Stimulated activated CD8-positive, alpha-beta memory T cell treated with anti-CD3 and anti-CD28 coated beads, Interleukin-4, amount 100 ng/mL, for 1 hour (primary cell): ENCODE results near the gene RASL11B.

Experiments used
- DNase-seq, 2 donors: peaks; one replicate each; pipeline ENCODE4 v3.0.0-alpha.2; 2020; ENCODE audit warnings: low read depth in 2 of 2, low spot score in 1 of 2

The RASL11B gene

DNA sequence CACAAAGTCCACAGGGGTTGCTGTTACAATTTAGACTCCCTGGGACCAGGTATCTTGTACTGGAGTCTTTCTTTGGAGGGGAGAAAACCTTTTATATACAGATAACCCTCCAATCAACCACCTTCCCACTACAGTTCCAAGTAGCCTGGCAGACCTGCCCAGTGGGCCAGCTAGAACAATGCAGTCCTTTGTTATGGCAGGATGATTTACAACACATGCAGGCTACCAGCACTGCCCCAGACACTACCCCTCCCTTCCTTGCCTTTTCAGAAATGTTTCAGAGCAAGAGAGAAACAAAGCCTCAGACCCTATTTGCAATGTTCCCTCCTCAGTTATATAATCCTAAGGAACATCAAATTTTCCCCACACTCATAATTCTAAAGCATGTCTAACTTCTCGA is 11.1 kb downstream of the RASL11B start:
- no peak for DNase-seq

DNA sequence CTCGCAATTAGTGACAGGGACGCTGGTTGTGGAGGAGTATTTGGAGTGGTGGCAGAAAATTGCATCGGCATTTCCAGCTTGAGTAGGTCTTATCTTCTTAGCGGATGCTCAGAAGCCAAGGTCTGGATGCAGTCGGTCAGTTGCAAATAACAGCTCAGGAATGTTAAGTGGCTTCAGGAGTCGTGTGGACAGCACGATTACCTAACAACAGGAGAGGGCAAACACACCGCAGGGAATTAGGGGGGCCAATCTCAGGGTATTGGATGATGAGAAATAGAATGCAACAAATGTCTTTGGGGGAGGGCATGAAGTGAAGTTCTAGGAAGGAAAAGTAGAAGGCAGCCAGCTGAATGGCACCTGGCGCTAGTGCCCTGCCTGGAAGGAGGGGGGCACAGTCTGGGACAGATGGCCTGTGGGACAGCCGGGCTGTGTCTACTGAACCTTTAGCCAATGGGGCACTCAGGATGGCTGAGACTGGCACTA is 11.8 kb downstream of the RASL11B start:
- DNase-seq = no peak

DNA sequence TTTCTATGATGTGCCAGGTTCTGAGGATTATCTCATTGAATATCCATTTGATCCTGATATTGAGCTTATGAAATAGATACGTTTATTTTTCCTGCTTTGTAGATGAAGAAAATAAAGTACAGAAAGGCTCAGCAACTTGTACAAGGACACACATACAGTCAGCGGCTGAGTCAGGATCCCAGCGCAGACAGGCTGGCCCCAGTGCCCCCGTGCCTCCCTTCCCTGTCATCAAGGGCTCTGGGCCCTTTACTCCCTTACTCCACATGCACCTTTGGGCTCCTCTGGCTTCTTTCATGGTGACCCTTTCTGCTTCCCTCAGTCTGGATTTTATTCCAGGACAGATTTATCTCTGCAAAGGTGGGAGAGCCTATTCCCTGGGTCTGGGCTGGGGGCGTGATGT is 12.8 kb downstream of the RASL11B start:
- DNase-seq = no peak

DNA sequence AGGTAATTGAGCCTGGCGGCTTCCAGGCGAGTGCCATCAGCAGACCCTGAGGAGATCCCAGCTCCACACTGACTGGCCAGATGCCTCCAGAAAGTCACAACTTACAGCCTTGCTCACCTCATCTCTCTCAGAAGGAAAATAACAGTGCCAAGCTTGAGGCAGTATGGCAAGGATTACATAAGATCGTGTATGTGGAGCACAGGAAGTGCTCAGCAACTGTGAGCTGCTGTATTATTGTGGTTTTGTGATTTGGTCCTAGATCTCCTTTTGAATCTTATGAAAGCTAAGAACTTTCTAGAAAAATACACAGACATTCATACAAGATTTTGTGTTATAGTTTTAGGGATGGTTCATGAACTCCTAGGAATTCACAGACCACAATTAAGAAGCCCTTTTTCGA is 14.0 kb downstream of the RASL11B start:
- no peak for DNase-seq

DNA sequence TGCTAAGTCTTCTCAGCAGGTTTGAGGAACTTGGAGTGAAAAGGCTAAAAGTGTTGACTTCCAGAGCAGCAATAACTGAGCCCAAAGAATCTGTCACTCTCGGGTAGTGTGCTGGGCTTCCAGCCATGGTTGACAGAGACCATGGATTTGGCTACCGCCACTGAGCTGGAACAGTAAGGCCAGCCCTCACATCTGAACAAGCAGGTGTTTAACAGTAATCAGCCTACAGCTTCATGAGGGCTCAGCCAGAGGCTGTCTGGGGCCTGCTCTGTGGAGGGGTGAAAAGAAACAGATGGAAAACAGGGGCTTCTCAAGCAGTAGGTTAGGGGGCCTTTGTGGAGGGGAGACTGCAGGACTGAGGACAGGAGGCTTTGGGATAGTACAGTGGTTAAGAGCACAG is 14.9 kb downstream of the RASL11B start:
- DNase-seq = no peak

DNA sequence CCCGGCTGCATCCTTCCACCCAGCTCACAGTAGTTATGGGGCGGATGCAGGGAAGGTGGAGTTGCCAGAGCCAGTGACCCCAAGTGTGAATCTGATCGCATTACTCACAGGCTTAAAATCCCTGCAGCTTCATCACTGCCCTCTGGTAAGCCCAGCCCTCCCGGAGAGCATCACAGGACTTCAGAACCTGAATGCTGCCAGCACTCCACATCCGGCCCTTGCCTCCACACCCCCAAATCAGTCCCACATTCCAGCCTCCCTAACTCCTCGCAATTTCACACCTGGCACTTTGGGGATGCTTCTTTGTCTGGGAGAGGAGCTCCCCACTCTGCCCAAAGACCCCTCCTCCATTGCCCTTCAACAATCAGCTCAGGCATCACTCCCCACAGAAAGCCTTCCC is 15.6 kb downstream of the RASL11B start:
- no peak for DNase-seq

DNA sequence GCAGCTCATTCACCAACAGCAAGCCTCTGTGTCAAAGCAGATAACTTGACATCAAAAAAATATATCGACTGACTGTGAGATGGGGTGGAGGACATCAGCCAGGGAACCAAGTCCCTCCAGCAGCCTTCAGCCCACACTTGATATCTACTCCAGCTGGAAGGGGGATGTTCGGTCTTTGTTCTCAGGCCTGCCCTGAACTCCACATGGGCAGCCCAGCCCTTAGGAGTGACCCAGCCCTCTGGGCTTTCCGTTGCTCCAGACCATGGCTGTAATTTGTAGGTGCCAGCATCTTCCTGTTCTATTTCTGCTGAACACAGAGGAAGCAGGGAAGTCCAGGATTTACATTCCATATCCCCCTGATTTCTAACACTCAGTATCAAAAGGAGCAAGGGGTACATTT is 17.4 kb downstream of the RASL11B start:
- DNase-seq = no peak

DNA sequence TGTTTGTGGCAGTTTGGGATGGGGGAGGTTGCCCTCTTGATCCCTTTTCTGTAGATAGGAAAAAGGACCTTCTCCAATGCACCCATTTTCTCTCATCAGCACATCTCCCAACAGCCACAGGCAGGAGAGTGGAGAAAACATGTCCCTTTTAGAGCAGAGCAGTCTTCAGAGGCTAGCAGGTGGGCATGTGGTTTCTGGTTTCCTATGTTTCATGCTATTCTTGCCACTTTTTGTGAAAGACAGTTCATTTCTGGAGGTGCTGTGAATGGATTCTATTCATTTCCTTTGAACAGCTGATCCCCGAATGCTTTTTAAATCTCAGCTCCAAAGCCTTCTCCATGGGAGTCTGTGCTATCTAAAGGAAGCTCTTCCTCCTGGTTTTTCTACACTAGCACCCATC is 18.9 kb downstream of the RASL11B start:
- DNase-seq = no peak

DNA sequence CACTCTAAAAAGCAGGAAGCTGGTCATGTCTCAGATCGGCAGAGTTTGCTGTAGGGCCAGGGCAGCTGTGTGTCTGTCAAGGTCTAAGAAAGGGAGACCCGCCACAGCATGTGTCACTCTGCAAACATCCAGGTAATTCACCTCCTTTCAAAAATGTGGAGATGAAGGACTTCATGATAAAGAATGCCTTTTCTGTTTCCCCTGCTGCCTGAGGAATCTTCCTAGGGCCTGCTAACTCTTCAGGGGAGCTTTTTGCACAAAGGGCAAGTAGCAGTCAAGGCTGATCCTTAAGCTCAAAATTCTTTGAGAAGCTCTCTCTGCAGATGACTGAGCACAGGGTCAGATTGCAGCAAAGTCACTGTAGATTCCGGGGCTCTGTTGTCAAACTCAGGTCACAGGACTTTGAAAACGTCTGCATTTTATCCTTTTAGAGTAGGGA is 21.1 kb downstream of the RASL11B start:
- DNase-seq = no peak

DNA sequence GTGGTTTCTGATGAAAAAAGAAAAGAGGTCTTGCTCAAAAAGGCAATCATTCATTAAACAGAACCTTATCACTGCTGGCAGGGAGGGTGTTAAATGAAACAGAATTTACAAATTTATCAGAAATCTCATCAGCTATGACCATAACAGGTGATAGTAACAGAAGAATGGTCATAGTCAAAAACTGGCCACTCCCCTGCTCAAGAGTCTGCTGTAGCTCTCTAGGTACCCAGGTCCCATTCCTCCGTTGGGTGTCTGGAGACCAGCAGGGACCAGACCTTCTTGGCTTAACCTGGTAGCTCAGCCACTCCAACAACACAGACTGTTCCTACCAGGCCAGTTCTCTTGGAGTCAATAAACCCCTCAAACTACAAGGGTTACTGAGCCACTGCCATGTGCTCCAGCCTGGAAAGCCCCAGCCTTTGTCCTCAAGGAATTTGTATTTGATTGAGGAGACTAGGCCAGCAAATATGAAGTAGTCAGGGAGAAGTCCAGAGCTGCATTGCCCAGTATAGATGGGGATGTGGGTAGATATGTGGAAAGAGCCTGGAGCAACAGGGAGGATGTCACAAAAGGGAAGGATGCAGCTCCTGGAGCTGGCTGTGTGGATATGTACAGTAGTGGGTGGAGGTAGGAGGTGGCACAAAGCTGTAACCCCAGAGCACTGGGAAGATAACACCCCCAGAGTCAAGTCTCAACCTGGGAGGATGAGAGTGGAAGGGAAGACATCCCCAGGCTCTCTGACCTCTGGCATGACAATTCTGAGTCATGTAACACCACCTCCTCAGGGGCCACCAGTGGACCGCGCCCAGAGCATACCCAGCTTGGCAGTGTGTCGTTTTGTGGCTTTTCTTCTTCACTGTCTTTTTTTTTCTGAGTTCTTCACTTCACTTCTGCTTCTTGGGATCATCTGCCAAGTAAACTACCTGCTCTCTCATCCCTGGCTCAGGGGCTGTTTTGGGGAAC is 21.9 kb downstream of the RASL11B start:
- no peak for DNase-seq

DNA sequence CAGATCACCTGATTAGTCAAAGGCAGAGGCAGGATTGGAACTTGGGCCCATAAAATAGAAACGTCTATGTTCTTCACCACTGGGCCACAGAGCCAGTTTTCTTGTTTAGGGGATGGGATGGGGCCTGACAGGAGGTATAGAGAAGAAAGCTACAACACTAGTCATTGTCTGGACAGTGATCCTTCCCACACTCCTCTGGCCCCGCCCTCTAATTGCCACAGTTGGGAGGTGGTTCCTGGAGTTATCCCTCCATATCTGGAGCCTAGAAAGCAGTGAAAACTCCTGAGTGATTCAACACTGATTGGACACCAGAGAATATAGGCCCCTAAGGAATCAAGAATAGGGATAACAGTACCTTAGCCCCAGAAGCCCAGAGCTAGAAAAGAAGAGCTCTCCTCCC is 22.9 kb downstream of the RASL11B start:
- DNase-seq = no peak

DNA sequence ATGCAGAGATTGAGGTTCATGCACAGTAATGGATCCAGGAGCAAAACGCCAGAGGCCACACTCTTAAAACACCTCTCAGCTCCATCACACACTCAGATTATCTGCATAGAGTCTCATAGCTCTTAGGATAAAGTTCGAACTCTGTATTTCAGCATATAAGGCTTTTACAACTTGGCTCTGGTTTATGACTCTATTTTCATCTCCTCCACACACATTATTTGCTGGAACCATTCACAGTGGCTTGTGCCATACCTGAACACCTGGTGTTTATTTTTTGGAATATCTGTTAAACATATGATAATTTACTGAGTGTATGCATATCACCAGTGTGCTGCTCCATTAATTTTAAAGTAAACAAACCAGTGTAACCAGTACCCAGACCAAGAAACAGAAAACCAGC is 27.2 kb downstream of the RASL11B start:
- DNase-seq = no peak

DNA sequence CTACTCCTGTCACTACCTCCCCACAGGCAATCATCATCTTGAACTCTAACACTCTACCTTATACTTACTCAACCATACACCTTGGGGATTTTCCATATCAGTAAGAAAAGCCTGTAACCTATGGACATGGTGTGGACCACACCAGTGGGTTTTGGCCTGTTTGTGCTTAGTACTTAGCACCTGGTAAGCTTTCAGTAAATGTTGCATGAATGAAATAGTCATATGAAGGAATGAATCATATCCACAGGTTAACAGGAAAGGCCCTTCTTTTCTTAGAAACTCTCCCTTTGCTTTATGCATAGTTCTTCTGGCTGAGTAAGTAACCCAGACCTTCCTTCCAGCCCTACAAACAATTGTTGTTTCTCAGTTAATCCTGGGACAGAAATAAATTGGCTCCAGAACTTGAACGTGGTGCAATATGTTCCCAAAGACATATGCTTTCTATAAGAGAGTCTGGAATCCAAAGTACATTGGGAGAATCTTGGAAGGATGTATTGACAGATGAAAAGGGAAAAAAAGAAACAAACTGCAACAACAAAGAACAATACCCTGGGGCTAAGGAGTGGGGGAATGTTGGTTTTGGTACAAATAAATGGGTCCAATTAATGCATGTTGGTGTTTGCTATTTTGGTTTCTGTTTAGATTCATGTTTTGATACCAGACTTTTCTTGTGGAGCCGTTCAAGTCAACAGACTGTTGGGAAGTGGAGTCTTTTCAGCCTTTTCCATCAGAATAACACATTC is 27.8 kb downstream of the RASL11B start:
- DNase-seq = no peak

DNA sequence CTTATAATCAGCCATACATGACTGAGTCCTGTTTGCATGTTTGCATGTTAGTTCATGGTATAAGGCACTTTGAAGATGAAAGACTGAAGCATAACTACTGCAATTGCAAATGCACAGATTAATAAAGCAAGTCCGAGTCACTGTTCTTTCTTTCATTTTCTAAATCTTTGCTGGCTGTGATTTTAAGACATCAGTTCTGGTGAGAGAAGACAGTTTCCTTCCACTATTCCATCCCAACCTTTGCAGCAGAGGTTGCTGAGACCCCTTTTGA is 28.3 kb downstream of the RASL11B start:
- DNase-seq = no peak

DNA sequence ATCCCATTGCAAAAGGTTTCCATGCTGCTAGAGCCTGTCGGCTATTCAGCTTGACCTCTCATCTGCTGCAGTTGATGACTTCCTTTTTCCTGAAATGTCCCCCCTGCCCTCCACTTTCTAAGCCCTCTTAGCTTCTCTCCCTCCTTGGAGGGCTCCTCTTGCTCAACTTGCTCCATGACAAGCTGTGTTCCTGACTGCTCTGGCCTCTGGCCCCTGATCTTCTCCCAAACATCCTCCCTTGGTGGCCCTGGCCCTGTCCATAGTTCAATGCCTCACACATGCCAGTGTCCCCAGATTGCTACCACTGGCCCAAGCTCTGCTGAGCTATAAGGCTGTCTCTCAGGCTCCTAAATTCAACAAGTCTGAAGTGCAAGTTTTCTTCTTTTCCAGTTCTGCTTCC is 29.6 kb downstream of the RASL11B start:
- DNase-seq = no peak

DNA sequence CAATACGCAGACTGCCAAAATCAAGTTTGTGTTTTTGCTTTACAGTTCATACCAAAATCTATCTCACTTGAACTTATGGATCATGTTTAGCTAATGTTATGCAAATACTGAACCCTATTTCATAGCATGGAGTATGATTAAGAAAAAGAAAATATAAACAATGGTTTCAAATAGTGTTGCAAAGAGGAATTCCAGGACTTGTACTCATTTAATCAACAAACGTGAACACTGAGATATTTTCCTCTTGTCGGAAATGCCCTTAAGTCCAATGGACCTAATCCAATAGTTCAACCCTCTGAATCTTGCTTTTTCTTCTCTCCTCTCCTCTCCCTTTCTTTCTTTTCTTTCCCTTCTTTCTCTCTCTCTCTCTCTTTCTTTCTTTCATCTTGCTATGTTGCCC is 30.8 kb downstream of the RASL11B start:
- DNase-seq = no peak

DNA sequence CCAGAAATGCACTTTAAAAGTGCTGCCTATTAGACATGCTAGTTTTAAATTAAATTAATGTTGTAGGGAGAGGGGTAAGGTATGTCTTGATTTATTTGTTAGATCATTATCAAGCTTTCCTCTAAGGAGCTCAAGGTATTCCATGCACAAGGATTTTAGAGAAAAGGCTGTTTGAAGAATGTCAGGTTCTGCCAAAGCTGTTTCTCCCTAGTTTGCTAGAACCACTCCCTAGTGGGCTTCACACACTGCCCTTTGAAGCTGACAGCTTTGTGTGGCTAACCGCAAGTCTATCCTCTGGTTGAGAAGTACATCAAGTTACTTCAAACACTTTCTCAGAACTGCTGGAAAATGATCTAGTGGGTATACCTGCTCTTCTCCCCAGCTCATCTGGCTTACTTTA is 32.3 kb downstream of the RASL11B start:
- DNase-seq = no peak

DNA sequence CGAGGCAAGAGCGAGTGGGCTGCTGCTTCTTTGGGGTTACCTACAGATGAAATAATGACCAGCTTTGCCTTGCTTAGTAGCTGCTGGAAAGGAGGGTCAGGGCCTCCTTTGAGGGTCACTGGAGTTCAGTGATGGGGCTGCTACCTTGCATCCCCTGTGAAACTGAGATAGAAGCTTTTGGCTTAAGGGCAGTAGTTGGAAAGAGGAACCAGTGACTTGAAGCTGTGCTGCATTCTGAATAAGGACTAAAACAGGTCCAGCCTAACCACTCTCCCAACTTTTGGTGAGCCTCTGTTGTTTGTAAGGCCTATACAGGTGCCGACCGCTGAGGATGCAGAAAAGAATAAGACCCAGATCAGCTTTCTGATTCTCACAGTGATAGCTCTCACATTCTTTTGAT is 41.2 kb downstream of the RASL11B start:
- no peak for DNase-seq

DNA sequence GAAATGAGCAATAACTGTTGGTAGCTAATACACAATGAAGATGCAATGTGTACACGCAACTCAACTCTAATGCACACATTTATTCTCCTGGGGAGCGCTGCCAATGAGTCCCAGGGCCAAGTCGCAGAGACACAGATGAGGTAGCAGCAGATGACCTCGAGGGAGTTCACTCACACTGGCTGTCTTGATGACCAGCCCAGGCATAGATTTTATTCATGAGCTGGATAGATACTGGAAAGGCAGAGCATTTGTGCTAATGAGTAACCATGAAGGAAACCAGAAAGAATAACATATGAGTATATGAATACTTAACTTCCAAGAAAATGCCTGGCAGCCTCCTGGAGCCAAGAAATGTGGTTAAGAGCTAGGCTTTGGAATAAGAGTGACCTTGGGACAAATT is 42.3 kb downstream of the RASL11B start:
- DNase-seq = no peak

DNA sequence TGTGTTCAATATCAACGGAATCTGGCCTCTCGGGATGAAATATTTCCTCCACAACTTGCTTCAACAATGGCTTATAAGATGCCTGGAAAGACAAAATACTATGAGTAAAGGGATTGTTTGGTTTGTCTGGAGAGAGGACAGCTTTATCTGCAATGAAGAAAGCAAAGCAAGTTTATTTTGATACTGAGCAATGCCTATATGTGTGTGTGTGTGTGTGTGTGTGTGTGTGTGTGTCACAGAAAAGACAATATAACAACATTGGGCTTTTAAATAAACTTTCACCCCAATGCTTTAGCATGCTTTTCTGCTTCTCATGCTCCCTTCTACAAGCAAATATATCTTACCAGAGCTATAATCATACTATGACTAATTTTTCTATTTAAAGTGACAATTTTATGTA is 45.4 kb downstream of the RASL11B start:
- no peak for DNase-seq

DNA sequence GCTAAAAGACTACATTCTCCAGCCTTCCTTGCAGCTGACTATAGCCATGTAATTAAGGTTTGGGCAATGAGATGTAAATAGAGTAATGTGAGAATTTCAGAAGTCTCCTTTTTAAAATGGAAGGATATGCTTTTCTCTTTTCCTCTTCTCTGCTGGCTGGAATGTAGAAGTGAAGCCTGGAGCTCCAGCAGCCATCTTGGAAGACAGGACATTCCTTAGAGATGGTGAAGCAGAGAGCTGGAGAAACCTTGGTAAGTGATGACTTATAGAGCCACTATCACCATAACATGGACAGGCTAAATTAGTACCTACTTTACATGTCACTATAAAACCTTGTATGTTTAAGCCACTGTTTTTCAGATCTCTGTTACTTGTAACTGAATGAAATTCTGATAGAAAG is 48.0 kb downstream of the RASL11B start:
- DNase-seq = no peak

DNA sequence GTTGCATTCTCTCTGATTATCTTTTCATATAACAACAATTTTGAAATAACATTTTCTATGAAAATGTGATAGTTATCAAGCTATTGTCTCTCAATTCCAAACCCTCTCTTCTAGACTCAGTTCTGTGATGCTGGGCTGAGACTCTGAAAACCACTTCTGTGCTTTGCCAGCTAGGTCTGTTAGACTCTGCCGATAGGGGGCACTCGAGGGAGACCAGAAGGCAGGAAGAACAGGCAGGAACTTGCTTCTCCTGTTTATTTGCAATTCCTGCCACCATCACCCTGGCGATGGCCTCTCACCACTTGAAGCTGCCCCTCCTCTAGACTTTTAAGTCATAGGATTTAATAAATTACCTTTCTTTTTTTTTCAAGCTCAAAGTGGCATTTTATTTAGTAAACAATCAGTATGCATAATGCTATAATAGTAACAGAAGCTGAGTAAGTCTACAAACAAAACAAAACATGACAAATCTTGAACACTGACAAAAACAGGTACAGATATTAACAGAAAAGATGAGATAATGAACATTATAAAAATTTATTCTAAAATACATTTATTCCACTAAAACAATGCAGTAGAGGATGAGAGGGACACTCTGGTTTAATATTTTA is 49.7 kb downstream of the RASL11B start:
- DNase-seq = peak; percentile 5 to 40
